ENCODE data around the gene SPAG5.

SPAG5 gene

DNA sequence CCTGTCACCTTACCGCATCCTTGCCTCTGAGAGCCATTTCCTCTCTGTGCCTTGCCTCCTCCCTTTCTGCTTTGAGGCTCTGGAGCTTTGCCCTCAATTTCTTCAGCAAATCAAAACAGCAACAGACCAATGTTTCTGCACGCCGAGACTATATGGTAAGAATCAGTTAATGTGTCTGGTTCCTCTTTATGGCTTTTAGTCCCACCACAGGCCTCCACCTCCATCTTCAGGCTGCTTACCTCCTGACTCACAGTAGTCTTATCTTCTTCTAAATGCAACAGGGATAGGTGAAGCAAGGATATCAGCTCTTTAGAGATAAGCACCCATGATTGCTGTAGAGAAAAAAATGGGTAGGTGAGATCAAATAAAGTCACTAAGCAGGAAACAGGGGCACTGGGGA lies 13.0 kb downstream of the SPAG5 start:
- no peak overlapping the region for H3K4me3 ChIP-seq (ENCODE audit: low read depth, low read length)
- DNase-seq (ENCODE audit: low read depth), result no peak
- no peak for TF ChIP-seq CTCF (IDR thresholded peaks at IDR 0.05; ENCODE audit: insufficient read depth, low read depth, low read length, missing control alignments)

DNA sequence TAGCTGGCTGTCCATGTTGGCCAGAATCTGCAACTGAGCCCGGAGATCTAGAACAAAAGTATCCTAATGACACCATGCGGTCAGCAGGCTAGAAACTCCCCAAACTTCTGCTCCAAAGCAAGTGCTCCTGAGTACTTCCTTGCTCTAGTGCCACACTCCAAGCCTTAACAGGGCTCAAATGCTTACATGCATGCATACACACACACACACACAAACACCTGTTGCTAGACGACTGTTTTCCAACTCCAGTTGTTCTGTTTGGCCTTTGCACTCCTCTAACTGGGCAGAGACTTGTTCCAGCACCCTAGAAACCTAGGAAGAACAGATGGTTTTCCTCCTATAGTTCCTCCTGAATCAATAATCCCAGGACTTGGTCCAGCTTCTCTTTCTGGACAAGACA lies 14.4 kb downstream of the SPAG5 start:
- no peak for DNase-seq (ENCODE audit: low read depth)
- TF ChIP-seq CTCF (IDR thresholded peaks at IDR 0.05; ENCODE audit: insufficient read depth, low read depth, low read length, missing control alignments), result no peak
- no peak overlapping the region for H3K4me3 ChIP-seq (ENCODE audit: low read depth, low read length)

GRCh38 chr17:28582513-28582912 lies 16.3 kb downstream of the SPAG5 start:
- no peak for DNase-seq (ENCODE audit: low read depth)
- TF ChIP-seq CTCF (IDR thresholded peaks at IDR 0.05; ENCODE audit: insufficient read depth, low read depth, low read length, missing control alignments), result no peak
- no peak overlapping the region for H3K4me3 ChIP-seq (ENCODE audit: low read depth, low read length)

- TF ChIP-seq CTCF (IDR thresholded peaks at IDR 0.05; ENCODE audit: insufficient read depth, low read depth, low read length, missing control alignments), result no peak
- no peak overlapping the region for H3K4me3 ChIP-seq (ENCODE audit: low read depth, low read length)
- no peak for DNase-seq (ENCODE audit: low read depth)
These were observed 17.9 kb downstream of the SPAG5 start for GRCh38 chr17:28580959-28581358.

GRCh38 chr17:28579526-28579925 lies 19.3 kb downstream of the SPAG5 start:
- no peak overlapping the region for H3K4me3 ChIP-seq (ENCODE audit: low read depth, low read length)

GRCh38 chr17:28578246-28579195 lies 20.3 kb downstream of the SPAG5 start:
- no peak for DNase-seq (ENCODE audit: low read depth)
- no peak for TF ChIP-seq CTCF (IDR thresholded peaks at IDR 0.05; ENCODE audit: insufficient read depth, low read depth, low read length, missing control alignments)
- H3K4me3 ChIP-seq (ENCODE audit: low read depth, low read length), result no peak overlapping the region

More at GRCh38 chr17:28579526-28579925, 19.3 kb downstream of the SPAG5 start:
- no peak for TF ChIP-seq CTCF (IDR thresholded peaks at IDR 0.05; ENCODE audit: insufficient read depth, low read depth, low read length, missing control alignments)
- peak; percentile 60 for DNase-seq (ENCODE audit: low read depth)
